HepG2 (cell line): ENCODE data around the gene CCSER1.

ENCODE experiments used
- ARNTL ChIP-seq: sonication (generic); formaldehyde crosslinking; IDR thresholded peaks from 2 replicates; pipeline ENCODE4 v1.4.0; 2020; ENCODE audit warnings: mild to moderate bottlenecking, missing genetic modification reagents
- BCLAF1 ChIP-seq: fragments of 450-650 bp; IDR thresholded peaks from 2 replicates; pipeline ENCODE4 v1.6.1; 2017; ENCODE audit warnings: mild to moderate bottlenecking
- CHD4 ChIP-seq: fragments of 200-600 bp; sonication (generic); IDR thresholded peaks from 2 replicates; pipeline ENCODE4 v1.7.0; 2017; ENCODE audit warnings: mild to moderate bottlenecking, low read length, borderline replicate concordance
- POLR2AphosphoS2 ChIP-seq: IDR thresholded peaks from 2 replicates; pipeline ENCODE4 v1.6.1; 2011; ENCODE audit warnings: low read depth, low read length, improper control_type of control experiment
- SMC3 ChIP-seq: IDR thresholded peaks from 2 replicates; pipeline ENCODE4 v1.6.1; 2011; ENCODE audit warnings: low read length, improper control_type of control experiment
- TCF7L2 ChIP-seq: IDR thresholded peaks from 2 replicates; pipeline ENCODE4 v1.6.1; 2011; ENCODE audit warnings: mild to moderate bottlenecking, low read depth, low read length, moderate library complexity

- TF ChIP-seq ARNTL (CRISPR knock-in tag) (no peak), SMC3 (no peak), POLR2AphosphoS2 (no peak), CHD4 (no peak), TCF7L2 (no peak), BCLAF1 (no peak)
These were observed 1294.8 kb downstream of the CCSER1 start for GRCh38 chr4:91422011-91422410.
